HepG2 (cell line): ENCODE measurements around the gene KCTD5. TPM values are rescaled to one million over a fixed set of nuclear protein-coding genes. Genes with fewer than 3 reads are reported as not detected.

ENCODE experiments used
- ARID4A ChIP-seq: sonication (generic); formaldehyde crosslinking; IDR thresholded peaks from 2 replicates; pipeline ENCODE4 v1.5.0; 2020; ENCODE audit warnings: mild to moderate bottlenecking, missing genetic modification reagents, borderline replicate concordance
- FUBP1 ChIP-seq: sonication (generic); formaldehyde crosslinking; IDR thresholded peaks from 2 replicates; pipeline ENCODE4 v1.5.1; 2020; ENCODE audit warnings: missing genetic modification reagents, mild to moderate bottlenecking, borderline replicate concordance
- HNF4A ChIP-seq: sonication (generic); formaldehyde crosslinking; IDR thresholded peaks from 2 replicates; pipeline ENCODE4 v1.4.0; 2020; ENCODE audit warnings: missing genetic modification reagents
- HNRNPL ChIP-seq: fragments of 200-400 bp; formaldehyde crosslinking; IDR thresholded peaks from 2 replicates; pipeline ENCODE4 v1.6.1; 2017; ENCODE audit warnings: mild to moderate bottlenecking, low read depth, low read length
- IKZF4 ChIP-seq: sonication (generic); formaldehyde crosslinking; IDR thresholded peaks from 2 replicates; pipeline ENCODE4 v1.5.1; 2020; ENCODE audit warnings: borderline replicate concordance, mild to moderate bottlenecking, low read depth, missing genetic modification reagents; ENCODE audit errors: not compliant biosample characterization
- MEIS1 ChIP-seq: sonication (generic); formaldehyde crosslinking; IDR thresholded peaks from 2 replicates; pipeline ENCODE4 v1.9.0; 2021; ENCODE audit warnings: mild to moderate bottlenecking, missing genetic modification reagents, moderate library complexity, borderline replicate concordance
- MEIS2 ChIP-seq: sonication (generic); formaldehyde crosslinking; IDR thresholded peaks from 2 replicates; pipeline ENCODE4 v1.9.0; 2021; ENCODE audit warnings: mild to moderate bottlenecking, missing genetic modification reagents
- MTA3 ChIP-seq: sonication (generic); formaldehyde crosslinking; IDR thresholded peaks from 2 replicates; pipeline ENCODE4 v1.4.0; 2020; ENCODE audit warnings: missing genetic modification reagents
- NFE2 ChIP-seq: sonication (generic); formaldehyde crosslinking; IDR thresholded peaks from 2 replicates; pipeline ENCODE4 v1.4.0; 2020; ENCODE audit warnings: missing genetic modification reagents
- NFYB ChIP-seq: sonication (generic); formaldehyde crosslinking; IDR thresholded peaks from 2 replicates; pipeline ENCODE4 v1.4.0; 2020; ENCODE audit warnings: missing genetic modification reagents
- NR2F6 ChIP-seq, 2 experiments: IDR thresholded peaks; 2 replicates each; pipeline ENCODE4 v1.6.1; 2016; ENCODE audit warnings: antibody characterized with exemption in 1 of 2, mild to moderate bottlenecking in 1 of 2
- NRL ChIP-seq: sonication (generic); formaldehyde crosslinking; IDR thresholded peaks from 2 replicates; pipeline ENCODE4 v1.5.0; 2020; ENCODE audit warnings: missing genetic modification reagents, mild to moderate bottlenecking, moderate library complexity, borderline replicate concordance
- RBFOX2 ChIP-seq: fragments of 200-400 bp; formaldehyde crosslinking; IDR thresholded peaks from 2 replicates; pipeline ENCODE4 v1.6.1; 2017; ENCODE audit warnings: low read depth, mild to moderate bottlenecking, low read length
- REL ChIP-seq: sonication (generic); formaldehyde crosslinking; conservative IDR thresholded peaks from 2 replicates; pipeline ENCODE4 v1.8.0; 2022; ENCODE audit warnings: mild to moderate bottlenecking, missing genetic modification reagents, moderate library complexity
- RFX5 ChIP-seq: IDR thresholded peaks from 2 replicates; pipeline ENCODE4 v1.6.1; 2011; ENCODE audit warnings: low read depth, low read length, improper control_type of control experiment
- SAP130 ChIP-seq: IDR thresholded peaks from 2 replicates; pipeline ENCODE4 v1.6.1; 2016; ENCODE audit warnings: low read depth
- SATB2 ChIP-seq: sonication (generic); formaldehyde crosslinking; IDR thresholded peaks from 2 replicates; pipeline ENCODE4 v1.5.0; 2020; ENCODE audit warnings: missing genetic modification reagents
- TBX3 ChIP-seq: fragments of 450-650 bp; IDR thresholded peaks from 2 replicates; pipeline ENCODE4 v1.6.1; 2017; ENCODE audit warnings: antibody characterized with exemption, mild to moderate bottlenecking, inconsistent platforms, borderline replicate concordance
- ZNF292 ChIP-seq: sonication (generic); formaldehyde crosslinking; IDR thresholded peaks from 2 replicates; pipeline ENCODE4 v1.8.1; 2022; ENCODE audit warnings: mild to moderate bottlenecking, low read depth, missing genetic modification reagents, borderline replicate concordance
- ZNF441 ChIP-seq: sonication (generic); formaldehyde crosslinking; IDR thresholded peaks from 2 replicates; pipeline ENCODE4 v1.7.0; 2021; ENCODE audit warnings: missing genetic modification reagents, borderline replicate concordance
- ZNF570 ChIP-seq: sonication (generic); formaldehyde crosslinking; IDR thresholded peaks from 2 replicates; pipeline ENCODE4 v1.4.0; 2020; ENCODE audit warnings: mild to moderate bottlenecking, missing genetic modification reagents, borderline replicate concordance
- ZNF598 ChIP-seq: sonication (generic); formaldehyde crosslinking; IDR thresholded peaks from 2 replicates; pipeline ENCODE4 v1.5.1; 2020; ENCODE audit warnings: mild to moderate bottlenecking, missing genetic modification reagents, borderline replicate concordance
- ZNF761 ChIP-seq: sonication (generic); formaldehyde crosslinking; conservative IDR thresholded peaks from 2 replicates; pipeline ENCODE4 v1.4.0; 2020; ENCODE audit warnings: mild to moderate bottlenecking, missing genetic modification reagents
- polyA plus RNA-seq, 8 experiments: library from polyadenylated mRNA; depleted of rRNA in 3 of 8; stranded (reverse) in 7 of 8; unstranded in 1 of 8; fragments of >200 nt; fragmentation: Illumina TruSeq in 4 of 8; extraction: Trizol in 4 of 8; gene quantifications; 2 replicates each; pipeline versions ENCODE4 v1.2.1 to v1.2.3, GENCODE V29; 2011 to 2016; ENCODE audit warnings: low read depth in 4 of 8, missing spikeins in 1 of 8, mixed read lengths in 1 of 8; ENCODE audit not compliant: insufficient read depth in 1 of 8
- total RNA-seq, 5 experiments: library from RNA; depleted of rRNA; stranded (reverse); fragments of >200 nt; fragmentation: Illumina TruSeq; extraction: Trizol; gene quantifications; 2 replicates each; pipeline ENCODE4 v1.2.3, GENCODE V29; 2016; ENCODE audit warnings: low read depth in 1 of 5

KCTD5 gene
- total and polyA plus RNA-seq, 2 of the 13 experiments (the other 11 are each of a cell fraction or from before 2014, with no cell fraction given), result 25.4 to 29.8 TPM

DNA sequence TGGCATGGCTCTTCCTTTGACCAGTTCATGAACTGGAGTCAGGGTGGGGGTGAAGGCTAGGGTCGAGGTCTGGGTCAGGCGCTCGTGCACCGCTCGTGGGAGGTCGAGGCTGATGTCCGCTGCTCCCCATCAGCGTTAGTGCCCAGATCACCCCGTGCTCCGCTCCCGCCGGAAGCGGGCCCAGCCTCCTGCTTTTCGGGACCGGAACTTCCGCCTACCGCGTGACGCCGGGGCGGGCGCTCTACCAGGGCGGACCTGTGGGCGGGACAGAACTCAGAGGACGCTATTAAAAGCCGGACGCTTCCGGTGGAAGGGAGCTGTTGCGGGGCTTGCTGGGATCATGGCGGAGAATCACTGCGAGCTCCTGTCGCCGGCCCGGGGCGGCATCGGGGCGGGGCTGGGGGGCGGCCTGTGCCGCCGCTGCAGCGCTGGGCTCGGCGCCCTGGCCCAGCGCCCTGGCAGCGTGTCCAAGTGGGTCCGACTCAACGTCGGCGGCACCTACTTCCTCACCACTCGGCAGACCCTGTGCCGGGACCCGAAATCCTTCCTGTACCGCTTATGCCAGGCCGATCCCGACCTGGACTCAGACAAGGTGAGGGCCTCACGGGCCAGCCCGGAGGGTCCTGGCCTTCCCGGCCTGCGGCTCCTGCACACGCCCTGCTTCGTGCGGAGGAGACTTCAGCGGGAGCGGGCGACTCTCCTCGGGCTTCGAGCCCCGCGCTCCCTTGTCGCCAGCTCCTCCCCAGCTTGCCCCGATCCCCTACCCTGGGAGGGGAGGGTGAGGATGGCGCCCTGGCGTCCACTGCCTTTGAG, at the start of gene KCTD5 (continued):
- TF ChIP-seq TBX3, result no peak
- peak; percentile 79; the same call in 1 of the 2 replicates for TF ChIP-seq FUBP1 (CRISPR knock-in tag)
- no peak; the same call in 1 of the 2 replicates for TF ChIP-seq NR2F6 (IDR thresholded peaks at IDR 0.05)
- peak; percentile 68 for TF ChIP-seq NR2F6 (CRISPR knock-in tag; IDR thresholded peaks at IDR 0.05)
- peak; percentile 82 for TF ChIP-seq IKZF4 (CRISPR knock-in tag)
- 0 out of 2 replicates have a peak, but pooled peaks have one; percentile 34 for TF ChIP-seq ZNF441 (CRISPR knock-in tag)
- TF ChIP-seq NRL, result peak; percentile 91; the same call in 1 of the 2 replicates
- TF ChIP-seq MEIS2, result peak; percentile 81; the same call in 1 of the 2 replicates
- TF ChIP-seq RFX5, result no peak
- TF ChIP-seq ZNF598 (CRISPR knock-in tag), result 0 out of 2 replicates have a peak, but pooled peaks have one; percentile 70
- TF ChIP-seq ZNF570 (CRISPR knock-in tag), result no peak
- TF ChIP-seq MTA3 (CRISPR knock-in tag), result no peak
- TF ChIP-seq HNRNPL, result peak; percentile 71; the same call in 1 of the 2 replicates
- peak; percentile 98 for TF ChIP-seq SAP130 (CRISPR knock-in tag)
- TF ChIP-seq ZNF292 (CRISPR knock-in tag), result no peak
- peak; percentile 94 for TF ChIP-seq RBFOX2
- TF ChIP-seq REL (CRISPR knock-in tag), result peak; percentile 69; the same call in 1 of the 2 replicates
- TF ChIP-seq NFYB (CRISPR knock-in tag), result peak; percentile 62
- TF ChIP-seq ARID4A (CRISPR knock-in tag), result peak; percentile 97
- TF ChIP-seq NFE2 (CRISPR knock-in tag), result 0 out of 2 replicates have a peak, but pooled peaks have one; percentile 38
- peak; percentile 80; the same call in 1 of the 2 replicates for TF ChIP-seq MEIS1 (CRISPR knock-in tag)
- peak; percentile 53; the same call in 1 of the 2 replicates for TF ChIP-seq HNF4A
- TF ChIP-seq SATB2 (CRISPR knock-in tag), result peak; percentile 60; the same call in 1 of the 2 replicates
- TF ChIP-seq ZNF761 (CRISPR knock-in tag), result peak; percentile 91
